Activated T-cell treated with anti-CD3 and anti-CD28 coated beads, Interleukin-2, amount 50 U/mL, for 4 hours (primary cell): ENCODE measurements around the gene FUT1. TPM values are rescaled to one million over a fixed set of nuclear protein-coding genes. Genes with fewer than 3 reads are reported as not detected.

Experiments
- ATAC-seq, 2 donors: fragments of 200-7000 bp; cut with Tn5 transposase; one replicate each; pipeline ENCODE4 v1.10.0; 2021
- DNase-seq: peaks from one replicate; pipeline ENCODE4 v3.0.0-alpha.2; 2020
- H3K27me3 Mint-ChIP-seq: one replicate; pipeline ENCODE4 v1.8.0; 2021; ENCODE audit warnings: low read depth, mixed read lengths
- H3K36me3 Mint-ChIP-seq: one replicate; pipeline ENCODE4 v1.8.0; 2022; ENCODE audit warnings: mixed read lengths; ENCODE audit not compliant: insufficient read depth
- H3K4me1 Mint-ChIP-seq: one replicate; pipeline ENCODE4 v1.8.0; 2021; ENCODE audit warnings: low read depth, mixed read lengths
- H3K4me3 Mint-ChIP-seq: one replicate; pipeline ENCODE4 v1.8.0; 2021; ENCODE audit warnings: mild to moderate bottlenecking, moderate library complexity, mixed read lengths
- H3K9me3 Mint-ChIP-seq: one replicate; pipeline ENCODE4 v1.8.0; 2021; ENCODE audit warnings: mixed read lengths
- total RNA-seq, 3 donors: library from RNA; stranded (reverse); gene quantifications; one replicate each; pipeline ENCODE4 v1.2.1, GENCODE V29; 2021

Gene FUT1
- total RNA-seq, 3 donors from 2014 or later = 0.13 to 0.22 (median 0.18) TPM

DNA sequence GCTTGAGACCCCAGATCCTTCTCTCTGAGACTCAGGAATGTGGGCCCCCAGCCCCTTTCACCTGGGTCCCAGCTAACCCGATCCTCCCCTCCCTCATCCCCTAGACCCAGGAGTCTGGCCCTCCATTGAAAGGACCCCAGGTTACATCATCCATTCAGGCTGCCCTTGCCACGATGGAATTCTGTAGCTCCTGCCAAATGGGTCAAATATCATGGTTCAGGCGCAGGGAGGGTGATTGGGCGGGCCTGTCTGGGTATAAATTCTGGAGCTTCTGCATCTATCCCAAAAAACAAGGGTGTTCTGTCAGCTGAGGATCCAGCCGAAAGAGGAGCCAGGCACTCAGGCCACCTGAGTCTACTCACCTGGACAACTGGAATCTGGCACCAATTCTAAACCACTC is 3.3 kb upstream of the FUT1 start:
- ATAC-seq (no peak), DNase-seq (no peak)
- H3K36me3 Mint-ChIP-seq = no peaks in the 10 kb centered on the region
- no peak overlapping the region for H3K4me3 Mint-ChIP-seq
- no peaks in the 10 kb centered on the region for H3K9me3 Mint-ChIP-seq
- peaks cover 31% of the 10 kb centered on the region for H3K27me3 Mint-ChIP-seq
- peaks cover 18% of the 10 kb centered on the region for H3K4me1 Mint-ChIP-seq

DNA sequence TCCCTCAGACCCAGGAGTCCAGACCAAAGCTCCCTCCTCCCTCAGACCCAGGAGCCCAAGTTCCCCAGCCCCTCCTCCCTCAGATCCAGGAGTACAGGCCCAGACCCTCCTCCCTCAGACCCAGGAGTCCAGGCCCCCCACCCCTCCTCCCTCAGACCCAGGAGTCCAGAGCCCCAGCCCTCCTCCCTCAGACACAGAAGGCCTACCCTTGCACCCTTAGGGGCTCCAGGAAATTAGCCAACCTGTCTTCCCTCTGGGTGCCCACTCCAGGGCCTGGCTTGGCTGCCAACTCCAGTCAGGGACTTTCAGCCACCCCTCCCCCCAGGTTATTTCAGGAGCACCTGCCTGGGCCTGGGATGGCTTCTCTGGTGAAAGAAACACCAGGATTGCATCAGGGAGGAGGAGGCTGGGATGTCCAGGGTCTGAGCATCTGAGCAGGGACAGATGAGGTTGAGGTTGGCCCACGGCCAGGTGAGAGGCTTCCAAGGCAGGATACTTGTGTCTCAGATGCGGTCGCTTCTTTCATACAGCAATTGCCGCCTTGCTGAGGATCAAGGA is 2.7 kb upstream of the FUT1 start, which contains the start of gene FGF21:
FGF21 (plus strand) TSS at position 441 of the 558 bp plus-strand sequence. CDS start 713 bp downstream, outside the sequence.
- DNase-seq (no peak), ATAC-seq (no peak)
- Mint-ChIP-seq H3K4me1 (peaks cover 14% of the 10 kb centered on the region), H3K27me3 (peaks cover 31% of the 10 kb centered on the region), H3K36me3 (no peaks in the 10 kb centered on the region), H3K4me3 (no peak within 1 kb of the TSS), H3K9me3 (no peaks in the 10 kb centered on the region)

DNA sequence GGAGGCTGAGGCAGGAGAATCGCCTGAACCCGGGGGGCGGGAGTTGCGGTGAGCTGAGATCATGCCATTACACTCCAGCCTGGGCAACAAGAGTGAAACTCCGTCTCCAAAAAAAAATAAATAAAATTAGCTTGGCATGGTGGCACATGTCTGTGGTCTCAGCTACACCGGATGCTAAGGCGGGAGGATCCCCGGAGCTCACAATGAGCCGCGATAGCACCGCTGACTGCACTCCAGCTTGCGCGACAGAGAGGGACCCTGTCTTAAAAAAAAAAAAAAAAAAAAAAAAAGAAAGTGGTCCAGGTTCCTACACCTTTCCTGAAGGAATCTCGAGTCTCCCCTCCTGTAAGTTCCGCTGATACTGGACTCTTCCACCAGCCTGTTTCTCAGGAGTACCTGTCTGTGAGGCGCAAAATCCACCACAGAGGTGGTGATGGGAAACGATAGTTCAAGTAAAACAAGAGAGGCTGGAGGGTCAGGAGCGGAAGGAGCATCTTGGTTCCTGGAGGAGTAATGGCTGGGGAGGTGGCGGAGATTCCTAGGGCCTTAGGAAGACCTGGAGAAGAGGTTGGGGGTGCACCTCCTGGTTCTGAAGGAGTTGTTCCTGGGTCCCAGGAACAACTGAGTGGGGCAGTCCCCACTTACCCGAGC is 471 bp downstream of the FUT1 start:
- peak overlapping the region; percentile 75 for H3K4me3 Mint-ChIP-seq
- no peak for DNase-seq
- no peak for ATAC-seq
- no peaks in the 10 kb centered on the region for H3K36me3 Mint-ChIP-seq
- H3K9me3 Mint-ChIP-seq = no peaks in the 10 kb centered on the region
- H3K27me3 Mint-ChIP-seq = peaks cover 30% of the 10 kb centered on the region
- peaks cover 17% of the 10 kb centered on the region for H3K4me1 Mint-ChIP-seq

DNA sequence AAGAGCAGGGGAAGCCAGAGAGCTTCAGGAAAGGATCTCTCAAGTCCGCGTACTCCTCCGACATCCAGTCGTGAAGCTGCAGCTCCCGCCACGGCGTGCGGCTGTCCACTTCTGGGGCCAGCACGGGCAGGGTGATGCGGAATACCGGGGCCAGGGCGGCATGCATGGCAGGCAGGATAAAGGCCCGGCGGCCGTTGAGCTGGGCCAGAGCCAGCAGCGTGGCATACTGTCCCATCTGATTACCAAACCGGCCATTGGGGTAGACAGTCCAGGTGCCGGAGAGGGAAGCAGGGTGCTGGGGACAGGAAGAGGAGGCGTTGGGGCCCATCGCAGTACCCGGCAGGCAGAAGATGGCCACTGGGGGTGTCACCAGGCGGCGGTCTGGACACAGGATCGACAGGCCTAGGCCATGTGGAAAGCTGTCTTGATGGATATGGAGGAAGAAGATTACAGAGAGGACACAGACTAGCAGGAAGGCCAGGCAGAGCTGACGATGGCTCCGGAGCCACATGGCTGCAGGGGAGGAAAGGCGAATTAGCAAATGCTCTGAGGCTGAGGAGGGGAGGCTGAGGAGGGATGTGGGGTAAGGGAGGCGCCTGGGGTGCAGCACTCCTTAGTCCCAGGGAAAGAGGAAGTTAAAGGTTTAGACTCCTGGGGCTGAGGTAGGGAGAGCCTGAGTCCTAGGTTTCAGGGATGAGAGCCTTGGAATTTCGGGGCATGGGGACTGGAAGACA is 1.5 kb downstream of the FUT1 start:
- H3K4me3 Mint-ChIP-seq = peak overlapping the region; percentile 29
- no peaks in the 10 kb centered on the region for H3K36me3 Mint-ChIP-seq
- H3K9me3 Mint-ChIP-seq = no peaks in the 10 kb centered on the region
- peaks cover 20% of the 10 kb centered on the region for H3K4me1 Mint-ChIP-seq
- no peak for DNase-seq
- H3K27me3 Mint-ChIP-seq = peaks cover 32% of the 10 kb centered on the region
- no peak for ATAC-seq

DNA sequence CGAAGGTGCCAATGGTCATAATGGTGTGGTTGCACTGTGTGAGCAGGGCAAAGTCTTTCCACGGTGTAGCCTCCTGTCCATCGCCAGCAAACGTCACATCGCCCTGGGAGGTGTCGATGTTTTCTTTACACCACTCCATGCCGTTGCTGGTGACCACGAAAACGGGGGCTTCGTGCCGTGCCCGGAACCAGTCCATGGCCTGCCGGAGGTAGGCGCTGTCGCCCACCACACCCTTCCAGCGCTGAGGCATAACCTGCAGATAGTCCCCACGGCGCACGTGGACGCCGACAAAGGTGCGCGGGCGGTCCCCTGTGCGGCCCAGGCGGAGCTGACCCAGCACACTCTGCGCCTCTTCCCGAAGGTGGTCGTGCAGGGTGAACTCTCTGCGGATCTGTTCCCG is 2.1 kb downstream of the FUT1 start:
- ATAC-seq = no peak
- peaks cover 36% of the 10 kb centered on the region for H3K27me3 Mint-ChIP-seq
- no peaks in the 10 kb centered on the region for H3K36me3 Mint-ChIP-seq
- H3K4me1 Mint-ChIP-seq = peaks cover 20% of the 10 kb centered on the region
- no peak for DNase-seq
- no peaks in the 10 kb centered on the region for H3K9me3 Mint-ChIP-seq
- H3K4me3 Mint-ChIP-seq = no peak overlapping the region

DNA sequence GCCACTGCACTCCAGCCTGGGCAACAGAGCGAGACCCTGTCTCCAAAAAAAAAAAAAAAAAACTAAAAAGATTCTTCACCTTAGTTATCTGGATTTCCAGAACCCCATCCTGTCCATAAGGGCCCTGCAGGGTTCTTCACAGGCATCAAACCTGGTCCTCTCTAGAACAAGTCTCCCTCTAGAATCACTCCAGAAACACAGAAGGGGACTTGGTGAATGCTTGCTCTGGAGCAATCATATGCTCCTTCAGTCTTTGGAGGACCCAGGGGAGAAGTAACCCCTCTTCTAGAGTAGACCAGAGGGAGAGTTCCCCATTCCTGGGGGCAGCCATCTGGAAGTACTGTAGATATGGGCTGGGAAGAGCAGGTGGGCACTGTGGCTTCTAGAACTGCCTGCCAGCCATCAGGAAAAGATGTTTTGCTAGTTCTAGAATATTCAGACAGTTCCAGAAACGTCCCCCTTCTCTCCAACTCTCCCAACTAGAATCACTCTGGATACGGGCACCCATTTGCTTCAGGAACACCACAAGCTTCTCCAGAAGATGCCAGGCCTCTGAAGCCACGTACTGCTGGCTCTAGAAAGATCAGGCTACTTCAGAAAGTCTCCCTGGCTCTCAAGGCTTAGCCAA is 2.8 kb downstream of the FUT1 start:
- Mint-ChIP-seq H3K4me3 (no peak overlapping the region), H3K4me1 (peaks cover 20% of the 10 kb centered on the region), H3K36me3 (no peaks in the 10 kb centered on the region), H3K27me3 (peaks cover 36% of the 10 kb centered on the region), H3K9me3 (no peaks in the 10 kb centered on the region)
- ATAC-seq = no peak
- no peak for DNase-seq

DNA sequence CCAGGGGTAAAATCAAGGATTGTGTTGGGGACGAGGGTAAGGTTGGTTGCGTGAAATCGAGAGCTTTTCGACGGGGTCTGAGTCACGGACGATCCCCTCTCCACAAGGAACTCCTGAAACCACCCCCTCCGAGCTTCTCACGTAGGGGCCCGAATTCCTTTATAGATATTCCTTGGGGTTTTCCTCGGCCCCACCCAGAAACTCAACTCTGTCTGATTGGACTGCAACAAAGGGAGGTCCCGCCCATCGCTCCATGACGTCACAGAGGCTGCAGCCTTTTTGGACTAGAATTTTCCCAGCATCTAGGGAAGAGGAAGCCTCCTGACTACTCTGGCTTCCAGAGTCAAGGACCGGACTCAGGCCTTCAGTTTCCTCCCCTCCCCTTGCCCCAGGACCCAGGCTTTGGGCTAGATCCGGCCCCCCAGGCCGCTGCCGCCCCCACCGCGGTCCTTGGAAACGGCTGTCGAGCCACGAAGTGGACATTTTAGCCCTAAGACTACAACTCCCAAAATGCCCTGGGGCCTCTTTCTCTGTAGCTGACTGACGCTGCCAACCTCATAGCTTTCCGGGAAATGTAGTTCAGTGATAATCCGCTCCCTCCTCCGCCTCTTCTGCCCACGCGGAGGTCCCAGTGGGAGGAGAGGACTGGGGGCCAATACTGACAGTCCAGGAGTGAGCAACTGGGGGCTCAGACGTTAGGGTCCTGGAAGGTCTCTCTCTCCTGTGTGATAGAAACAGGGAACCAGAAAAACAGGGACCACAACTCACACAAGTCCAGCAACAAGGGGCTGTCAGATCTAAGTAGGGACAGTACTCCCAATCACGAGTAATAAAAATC is 5.5 kb downstream of the FUT1 start, which contains the start of gene IZUMO1:
IZUMO1 (minus strand) TSS at position 172 of the 838 bp plus-strand sequence. CDS start 1,050 bp downstream, outside the sequence.
- H3K27me3 Mint-ChIP-seq = peaks cover 19% of the 10 kb centered on the region
- ATAC-seq (peak; percentile 79 to 81), DNase-seq (no peak)
- H3K9me3 Mint-ChIP-seq = no peaks in the 10 kb centered on the region
- H3K4me3 Mint-ChIP-seq = peak within 1 kb of the TSS; percentile 19
- H3K4me1 Mint-ChIP-seq = peaks cover 10% of the 10 kb centered on the region
- H3K36me3 Mint-ChIP-seq = no peaks in the 10 kb centered on the region

DNA sequence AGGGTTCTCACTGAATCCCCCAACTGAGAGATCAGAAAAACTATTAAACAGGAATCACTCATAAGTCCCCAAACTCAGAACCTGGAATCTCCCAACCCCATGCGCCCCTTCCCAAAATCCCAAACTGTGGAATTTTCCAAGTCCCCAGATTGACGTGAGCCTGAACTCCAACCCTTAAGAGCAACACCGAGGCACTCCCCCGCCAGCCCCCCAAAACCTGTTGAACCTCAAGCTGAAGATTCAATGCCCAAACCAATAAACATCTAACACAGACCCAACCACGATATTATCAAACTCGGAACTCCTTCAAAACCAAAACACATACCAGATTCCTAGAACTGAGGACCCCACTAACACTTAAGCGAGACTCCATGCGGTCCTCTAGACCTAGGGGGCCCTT is 6.3 kb downstream of the FUT1 start:
- no peak for ATAC-seq
- Mint-ChIP-seq H3K4me1 (peaks cover 14% of the 10 kb centered on the region), H3K4me3 (no peak overlapping the region), H3K9me3 (no peaks in the 10 kb centered on the region), H3K27me3 (peaks cover 16% of the 10 kb centered on the region), H3K36me3 (no peaks in the 10 kb centered on the region)
- no peak for DNase-seq

DNA sequence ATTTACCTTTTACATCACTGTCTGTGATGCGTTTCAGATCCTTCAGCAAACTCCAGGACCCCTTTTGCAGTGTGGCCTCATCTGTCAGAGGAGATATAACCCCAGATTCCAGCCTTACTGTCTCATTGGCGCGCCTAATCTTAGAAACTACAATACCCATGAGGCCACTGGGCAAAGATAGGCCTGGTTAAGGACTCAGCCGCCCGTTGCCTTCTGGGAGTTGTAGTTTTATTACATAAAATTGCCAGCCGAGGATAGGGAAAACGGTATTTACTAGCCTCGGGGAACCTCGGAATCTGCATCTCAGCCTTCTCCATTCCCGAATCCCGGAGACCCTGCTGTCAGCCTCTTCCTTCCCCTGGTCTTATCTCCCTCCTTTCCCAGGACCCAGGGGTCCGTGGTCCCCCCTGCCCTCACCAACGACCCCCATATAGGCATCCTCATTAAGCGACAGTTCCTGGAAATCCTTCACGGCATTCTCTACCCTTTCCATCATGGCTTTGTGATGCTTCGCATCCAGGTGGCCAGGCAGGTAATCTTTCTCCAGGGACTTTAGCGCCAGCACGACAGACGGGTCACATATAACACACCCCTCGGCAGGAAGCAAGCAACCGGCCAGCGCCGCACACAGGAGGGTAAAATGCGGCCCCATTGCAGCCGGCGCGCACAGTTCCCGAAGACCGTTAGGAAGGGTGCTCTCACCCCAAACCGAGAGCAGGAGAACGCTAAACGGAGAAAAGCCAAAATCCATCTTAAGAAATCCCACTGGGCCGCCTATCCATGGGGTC is 7.0 kb downstream of the FUT1 start:
- no peaks in the 10 kb centered on the region for H3K36me3 Mint-ChIP-seq
- no peaks in the 10 kb centered on the region for H3K9me3 Mint-ChIP-seq
- peak; percentile 40 for DNase-seq
- H3K27me3 Mint-ChIP-seq = peaks cover 13% of the 10 kb centered on the region
- peaks cover 16% of the 10 kb centered on the region for H3K4me1 Mint-ChIP-seq
- ATAC-seq = peak; percentile 74 to 83
- no peak overlapping the region for H3K4me3 Mint-ChIP-seq

DNA sequence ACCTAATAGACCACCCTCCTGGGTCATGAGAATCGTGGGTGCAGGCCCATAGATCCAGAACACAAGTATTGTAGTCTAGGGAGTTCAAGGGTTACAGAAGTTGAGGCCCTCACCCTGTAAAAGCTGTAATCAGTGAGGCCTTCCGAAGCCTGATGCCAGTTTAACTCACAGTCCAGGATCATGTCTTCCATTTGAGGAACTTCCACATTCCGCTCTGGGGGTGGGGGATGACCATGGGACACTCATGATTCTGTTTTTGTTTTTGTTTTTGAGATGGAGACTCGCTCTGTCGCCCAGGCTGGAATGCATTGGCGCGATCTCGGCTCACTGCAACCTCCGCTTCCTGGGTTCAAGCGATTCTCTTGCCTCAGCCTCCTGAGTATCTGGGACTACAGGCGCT is 10.3 kb downstream of the FUT1 start:
- Mint-ChIP-seq H3K27me3 (peaks cover 13% of the 10 kb centered on the region), H3K4me3 (no peak overlapping the region), H3K36me3 (no peaks in the 10 kb centered on the region), H3K9me3 (no peaks in the 10 kb centered on the region), H3K4me1 (peaks cover 22% of the 10 kb centered on the region)
- DNase-seq (no peak), ATAC-seq (no peak)

DNA sequence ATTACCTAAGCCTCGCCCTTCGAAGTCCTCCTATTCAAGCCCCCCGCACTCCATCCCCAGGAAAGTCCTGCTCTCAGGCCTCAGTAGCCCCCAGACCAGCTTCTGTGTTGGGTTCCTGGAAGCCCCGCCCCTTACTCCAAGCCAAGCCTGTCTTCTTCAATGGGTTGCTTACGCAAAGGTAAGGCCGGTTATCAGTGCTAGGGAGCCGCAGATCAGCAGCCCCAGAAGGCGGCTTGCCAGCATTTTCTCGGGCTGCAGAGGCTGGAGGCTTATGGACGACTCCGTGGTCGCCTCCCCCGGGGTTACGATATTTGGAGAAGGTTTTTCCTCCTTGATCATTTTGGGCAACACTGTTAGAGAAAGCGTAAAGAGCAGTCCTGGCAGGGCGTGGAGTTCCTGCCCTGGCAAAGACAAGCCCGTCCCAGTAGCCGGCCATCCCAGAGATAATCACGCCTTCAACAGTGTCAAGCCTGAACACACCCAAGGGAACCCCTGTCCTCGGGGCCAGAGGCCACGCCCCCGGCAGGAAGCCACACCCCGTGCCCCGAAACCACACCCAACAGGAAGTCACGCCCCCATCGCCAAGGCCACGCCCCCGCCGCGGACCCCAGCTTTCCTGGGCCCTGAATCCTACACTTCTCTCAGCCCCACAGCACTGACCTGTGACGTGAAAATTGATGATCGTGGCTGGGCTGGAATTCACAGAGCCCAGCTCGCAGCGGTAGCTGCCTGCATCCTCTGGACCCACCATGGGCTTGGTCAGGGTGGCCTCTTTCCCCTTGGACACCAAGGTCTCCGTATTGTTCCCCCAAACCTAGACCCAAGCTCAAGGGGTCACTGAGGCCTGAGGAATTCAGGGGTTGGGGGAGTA is 11.1 kb downstream of the FUT1 start:
- no peaks in the 10 kb centered on the region for H3K36me3 Mint-ChIP-seq
- H3K9me3 Mint-ChIP-seq = no peaks in the 10 kb centered on the region
- H3K27me3 Mint-ChIP-seq = peaks cover 9% of the 10 kb centered on the region
- ATAC-seq = no peak
- no peak for DNase-seq
- H3K4me3 Mint-ChIP-seq = no peak overlapping the region
- peaks cover 20% of the 10 kb centered on the region for H3K4me1 Mint-ChIP-seq

DNA sequence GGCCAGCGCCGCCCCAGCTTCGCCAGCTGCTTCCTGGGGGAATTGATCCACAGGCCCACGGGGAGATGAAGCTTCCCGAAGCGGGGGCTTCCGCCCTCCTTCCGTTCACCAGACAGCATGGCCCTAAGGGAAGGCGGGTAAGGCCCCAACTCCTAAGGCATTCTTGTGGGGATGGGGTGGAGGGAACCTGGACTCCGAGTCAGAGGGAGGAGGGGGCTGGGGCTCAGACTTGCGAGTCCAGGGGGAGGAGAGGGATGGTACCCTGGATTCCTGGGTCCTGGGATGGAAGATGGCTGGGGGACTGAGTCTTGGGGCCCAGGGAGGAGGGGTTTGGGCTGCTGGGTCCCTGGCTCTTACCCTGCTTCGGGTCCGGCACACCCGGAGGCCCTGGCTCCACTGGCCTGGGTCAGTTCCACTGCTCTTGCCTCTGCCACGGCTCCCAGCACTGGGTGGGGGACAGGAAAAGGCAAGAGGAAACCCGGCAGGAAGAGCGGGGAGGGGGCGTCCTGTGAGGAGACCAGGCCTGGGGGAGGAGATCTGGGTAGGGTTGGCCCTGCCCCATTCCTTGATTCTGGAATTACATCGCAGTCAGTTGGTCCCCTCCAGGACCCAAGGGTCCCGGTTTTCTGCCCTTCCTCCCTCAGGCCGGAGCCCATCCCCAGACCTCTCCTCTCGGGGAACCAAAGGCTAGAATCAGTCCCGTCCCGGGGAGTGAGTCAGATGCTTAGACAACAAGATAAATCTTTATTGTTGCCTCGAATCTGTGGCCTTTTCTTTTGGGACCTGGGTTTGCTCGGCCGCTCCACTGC is 12.1 kb downstream of the FUT1 start, which contains the start of gene RASIP1:
RASIP1 (minus strand) TSS at position 447 of the 809 bp plus-strand sequence; CDS start at position 119, 328 bp downstream.
- H3K4me3 Mint-ChIP-seq = no peak within 1 kb of the TSS
- DNase-seq = no peak
- ATAC-seq = no peak
- peaks cover 18% of the 10 kb centered on the region for H3K4me1 Mint-ChIP-seq
- no peaks in the 10 kb centered on the region for H3K9me3 Mint-ChIP-seq
- no peaks in the 10 kb centered on the region for H3K36me3 Mint-ChIP-seq
- H3K27me3 Mint-ChIP-seq = no peaks in the 10 kb centered on the region
